ENCODE results near the gene HNRNPC.

HNRNPC gene

GRCh38 chr14:21309956-21310355 is 40.7 kb upstream of the HNRNPC start:
- H3K79me2 ChIP-seq (ENCODE audit: low read length): no peaks in the 10 kb centered on the region

GRCh38 chr14:21309238-21309636 is 40.0 kb upstream of the HNRNPC start:
- H3K4me1 ChIP-seq (ENCODE audit: low read length): peaks cover 30% of the 10 kb centered on the region

More at GRCh38 chr14:21309956-21310355, 40.7 kb upstream of the HNRNPC start:
- Histone ChIP-seq H3K9ac (ENCODE audit: low read length) (no peak overlapping the region), H3K4me3 (ENCODE audit: low read length) (no peak overlapping the region), H3K27me3 (ENCODE audit: low read depth, low read length) (peaks cover 4% of the 10 kb centered on the region; the same call in 1 of the 2 replicates), H2AFZ (ENCODE audit: low read depth, low read length) (no peak overlapping the region), H3K4me1 (ENCODE audit: low read length) (peaks cover 30% of the 10 kb centered on the region), H3K27ac (ENCODE audit: low read length) (no peak overlapping the region), H4K20me1 (ENCODE audit: insufficient read depth, low read length) (no peaks in the 10 kb centered on the region), H3K4me2 (ENCODE audit: low read length) (no peak overlapping the region), H3K9me3 (ENCODE audit: insufficient read depth, low read length) (no peaks in the 10 kb centered on the region), H3K36me3 (replicated peaks; ENCODE audit: low read depth, low read length) (no peaks in the 10 kb centered on the region)
- no peak for TF ChIP-seq EZH2phosphoT487 (IDR thresholded peaks at IDR 0.05; ENCODE audit: low read depth)
- no peak for TF ChIP-seq CTCF (IDR thresholded peaks at IDR 0.05; ENCODE audit: low read depth, low read length)

GRCh38 chr14:21308479-21309237 is 39.4 kb upstream of the HNRNPC start:
- Histone ChIP-seq H3K27me3 (ENCODE audit: low read depth, low read length) (peaks cover 4% of the 10 kb centered on the region; the same call in 1 of the 2 replicates), H3K27ac (ENCODE audit: low read length) (peak overlapping the region; percentile 64), H3K9ac (ENCODE audit: low read length) (peak overlapping the region; percentile 89), H4K20me1 (ENCODE audit: insufficient read depth, low read length) (no peaks in the 10 kb centered on the region), H3K4me1 (ENCODE audit: low read length) (peaks cover 30% of the 10 kb centered on the region), H2AFZ (ENCODE audit: low read depth, low read length) (peak overlapping the region; percentile 81), H3K4me2 (ENCODE audit: low read length) (peak overlapping the region; percentile 91), H3K4me3 (ENCODE audit: low read length) (peak overlapping the region; percentile 78), H3K9me3 (ENCODE audit: insufficient read depth, low read length) (no peaks in the 10 kb centered on the region), H3K79me2 (ENCODE audit: low read length) (no peaks in the 10 kb centered on the region), H3K36me3 (replicated peaks; ENCODE audit: low read depth, low read length) (no peaks in the 10 kb centered on the region)
- TF ChIP-seq EZH2phosphoT487 (IDR thresholded peaks at IDR 0.05; ENCODE audit: low read depth) (no peak), CTCF (IDR thresholded peaks at IDR 0.05; ENCODE audit: low read depth, low read length) (no peak)

More at GRCh38 chr14:21309238-21309636, 40.0 kb upstream of the HNRNPC start:
- Histone ChIP-seq H4K20me1 (ENCODE audit: insufficient read depth, low read length) (no peaks in the 10 kb centered on the region), H3K36me3 (replicated peaks; ENCODE audit: low read depth, low read length) (no peaks in the 10 kb centered on the region), H3K27me3 (ENCODE audit: low read depth, low read length) (peaks cover 4% of the 10 kb centered on the region; the same call in 1 of the 2 replicates), H3K27ac (ENCODE audit: low read length) (peak overlapping the region; percentile 64), H3K4me2 (ENCODE audit: low read length) (peak overlapping the region; percentile 91), H3K79me2 (ENCODE audit: low read length) (no peaks in the 10 kb centered on the region), H2AFZ (ENCODE audit: low read depth, low read length) (peak overlapping the region; percentile 81), H3K9ac (ENCODE audit: low read length) (peak overlapping the region; percentile 89), H3K9me3 (ENCODE audit: insufficient read depth, low read length) (no peaks in the 10 kb centered on the region), H3K4me3 (ENCODE audit: low read length) (peak overlapping the region; percentile 78)
- TF ChIP-seq CTCF (IDR thresholded peaks at IDR 0.05; ENCODE audit: low read depth, low read length) (no peak), EZH2phosphoT487 (IDR thresholded peaks at IDR 0.05; ENCODE audit: low read depth) (no peak)

- H3K9ac ChIP-seq (ENCODE audit: low read length): peak overlapping the region; percentile 71
- H3K27me3 ChIP-seq (ENCODE audit: low read depth, low read length): peaks cover 4% of the 10 kb centered on the region; the same call in 1 of the 2 replicates
- no peaks in the 10 kb centered on the region for H3K79me2 ChIP-seq (ENCODE audit: low read length)
- no peaks in the 10 kb centered on the region for H3K9me3 ChIP-seq (ENCODE audit: insufficient read depth, low read length)
- no peaks in the 10 kb centered on the region for H4K20me1 ChIP-seq (ENCODE audit: insufficient read depth, low read length)
- H3K4me2 ChIP-seq (ENCODE audit: low read length): peak overlapping the region; percentile 79
- no peak for TF ChIP-seq EZH2phosphoT487 (IDR thresholded peaks at IDR 0.05; ENCODE audit: low read depth)
- TF ChIP-seq CTCF (IDR thresholded peaks at IDR 0.05; ENCODE audit: low read depth, low read length): no peak
- no peaks in the 10 kb centered on the region for H3K36me3 ChIP-seq (replicated peaks; ENCODE audit: low read depth, low read length)
- peak overlapping the region; percentile 62 for H3K27ac ChIP-seq (ENCODE audit: low read length)
- peaks cover 30% of the 10 kb centered on the region for H3K4me1 ChIP-seq (ENCODE audit: low read length)
- peak overlapping the region; percentile 37; the same call in 1 of the 2 replicates for H2AFZ ChIP-seq (ENCODE audit: low read depth, low read length)
- peak overlapping the region; percentile 78 for H3K4me3 ChIP-seq (ENCODE audit: low read length)
These were observed 38.9 kb upstream of the HNRNPC start for GRCh38 chr14:21308132-21308478.

Data from OCI-LY3 (cell line).